Keratinocyte (primary cell): ENCODE data around the gene MSI2. TPM values are rescaled to one million over a fixed set of nuclear protein-coding genes. Genes with fewer than 3 reads are reported as not detected.

ENCODE experiments used
- DNase-seq: peaks from one replicate; pipeline ENCODE4 v3.0.0-alpha.2; 2011; ENCODE audit warnings: low read depth, missing footprints, low spot score
- FAIRE-seq: peaks from 2 replicates; lab custom pipeline; 2011; peaks lifted over from hg19 to GRCh38; lab: Jason Lieb, UNC
- H2AFZ ChIP-seq: 2 replicates; pipeline ENCODE4 v1.6.0; 2012; ENCODE audit warnings: low read length, control low read depth, inconsistent platforms; ENCODE audit not compliant: control insufficient read depth
- H3K27ac ChIP-seq: 2 replicates; pipeline ENCODE4 v1.5.1; 2011; ENCODE audit warnings: low read length; ENCODE audit not compliant: control insufficient read depth, insufficient read depth
- H3K27me3 ChIP-seq: 3 replicates; pipeline ENCODE4 v1.6.0; 2011; ENCODE audit warnings: low read length; ENCODE audit not compliant: control insufficient read depth, insufficient read depth; ENCODE audit errors: extremely low read depth
- H3K36me3 ChIP-seq, 2 experiments: 2 replicates in 1 of 2; 3 replicates in 1 of 2; pipeline ENCODE4 v1.5.1; 2011; ENCODE audit warnings: low read length in 2 of 2, mild to moderate bottlenecking in 1 of 2; ENCODE audit not compliant: control insufficient read depth in 2 of 2, insufficient read depth in 2 of 2; ENCODE audit errors: extremely low read depth in 1 of 2
- H3K4me1 ChIP-seq: 3 replicates; pipeline ENCODE4 v1.5.1; 2011; ENCODE audit warnings: low read length; ENCODE audit not compliant: control insufficient read depth, insufficient read depth; ENCODE audit errors: extremely low read depth
- H3K4me2 ChIP-seq: 3 replicates; pipeline ENCODE4 v1.6.0; 2011; ENCODE audit warnings: low read depth, low read length; ENCODE audit not compliant: control insufficient read depth, insufficient read depth; ENCODE audit errors: extremely low read depth
- H3K4me3 ChIP-seq, 3 experiments: fragments of 200-600 bp in 1 of 3; sonication (generic) in 1 of 3; 2 replicates in 2 of 3; 3 replicates in 1 of 3; pipeline ENCODE4 v1.5.1; 2011 to 2016; ENCODE audit warnings: low read length in 3 of 3, mild to moderate bottlenecking in 3 of 3, control low read depth in 2 of 3, inconsistent platforms in 1 of 3, low read depth in 1 of 3, mixed read lengths in 1 of 3, mixed run types in 1 of 3, moderate library complexity in 1 of 3; ENCODE audit not compliant: control insufficient read depth in 2 of 3, insufficient read depth in 2 of 3; ENCODE audit errors: extremely low read depth in 1 of 3
- H3K79me2 ChIP-seq: 2 replicates; pipeline ENCODE4 v1.6.0; 2012; ENCODE audit warnings: low read length; ENCODE audit not compliant: control insufficient read depth, insufficient read depth
- H3K9ac ChIP-seq: 3 replicates; pipeline ENCODE4 v1.6.0; 2011; ENCODE audit warnings: low read length; ENCODE audit not compliant: control insufficient read depth, insufficient read depth; ENCODE audit errors: extremely low read depth
- H3K9me1 ChIP-seq: 3 replicates; pipeline ENCODE4 v1.6.0; 2011; ENCODE audit warnings: low read length; ENCODE audit not compliant: control insufficient read depth, insufficient read depth; ENCODE audit errors: extremely low read depth
- H3K9me3 ChIP-seq: 2 replicates; pipeline ENCODE4 v1.5.1; 2012; ENCODE audit warnings: low read depth, low read length; ENCODE audit not compliant: control insufficient read depth
- H4K20me1 ChIP-seq: 3 replicates; pipeline ENCODE4 v1.6.0; 2011; ENCODE audit warnings: low read length; ENCODE audit not compliant: control insufficient read depth, insufficient read depth; ENCODE audit errors: extremely low read depth
- CTCF ChIP-seq, 3 experiments: IDR thresholded peaks in 1 of 3; conservative IDR thresholded peaks in 1 of 3; optimal IDR thresholded peaks in 1 of 3; 2 replicates in 2 of 3; 3 replicates in 1 of 3; pipeline versions ENCODE3 to v1.5.1; 2011; ENCODE audit warnings: low read length in 3 of 3, mild to moderate bottlenecking in 3 of 3, moderate library complexity in 2 of 3, control low read depth in 1 of 3, inconsistent platforms in 1 of 3; ENCODE audit not compliant: insufficient read depth in 2 of 3; ENCODE audit errors: extremely low read depth in 1 of 3
- EZH2 ChIP-seq: IDR thresholded peaks from one replicate; pipeline ENCODE4 v1.6.1; 2012; ENCODE audit warnings: inconsistent platforms, mild to moderate bottlenecking, low read length, moderate library complexity
- dilution Hi-C: fragments of 300-500 bp; cut with MboI; formaldehyde crosslinking; loops from one replicate; pipeline ENCODE4 v1.7.0; 2020; ENCODE audit warnings: low sequenced_read_pairs; ENCODE audit not compliant: extremely low pct_ligation_motif_present
- polyA plus RNA-seq, 5 experiments: library from polyadenylated mRNA; depleted of rRNA in 3 of 5; stranded (reverse) in 3 of 5; stranded (forward) in 1 of 5; unstranded in 1 of 5; fragments of >200 nt; gene quantifications; 1 replicate in 1 of 5; 2 replicates in 3 of 5; 3 replicates in 1 of 5; pipeline versions ENCODE4 v1.2.1 to v1.2.3, GENCODE V29; 2011 to 2012; ENCODE audit warnings: missing spikeins in 2 of 5, low read depth in 1 of 5, low replicate concordance in 1 of 5

Gene MSI2
- polyA plus RNA-seq, 1 donor (not counting 4 experiments of a cell fraction or from before 2014, with no cell fraction given) = 22.3 TPM

- Histone ChIP-seq H3K4me3 (no peak overlapping the region), H3K9ac (no peak overlapping the region), H3K79me2 (no peaks in the 10 kb centered on the region), H3K36me3 (peaks cover 0 to 6% of the 10 kb centered on the region in 2 experiments), H2AFZ (no peak overlapping the region), H3K4me2 (no peak overlapping the region), H3K9me3 (no peaks in the 10 kb centered on the region), H3K9me1 (no peaks in the 10 kb centered on the region), H3K4me1 (peaks cover 17% of the 10 kb centered on the region), H3K27ac (no peak overlapping the region), H4K20me1 (no peaks in the 10 kb centered on the region), H3K27me3 (no peaks in the 10 kb centered on the region)
- DNase-seq (no peak), FAIRE-seq (no peak)
- dilution Hi-C loops = no loop called here
- TF ChIP-seq CTCF (optimal IDR thresholded peaks at IDR 0.05 in 1 of 3, IDR thresholded peaks at IDR 0.05 in 1 of 3, conservative IDR thresholded peaks at IDR 0.05 in 1 of 3; ENCODE audit: extremely low read depth in 1 of 3, insufficient read depth in 2 of 3, low read length in 3 of 3) (no peak), EZH2 (no peak)
These were observed 32.8 kb downstream of the MSI2 start for GRCh38 chr17:57289130-57289529.

GRCh38 chr17:57289613-57290012 is 33.3 kb downstream of the MSI2 start:
- Histone ChIP-seq H3K4me3 (no peak overlapping the region), H3K4me1 (peaks cover 22% of the 10 kb centered on the region), H3K79me2 (no peaks in the 10 kb centered on the region), H3K27ac (no peak overlapping the region), H3K9ac (no peak overlapping the region), H3K9me1 (no peaks in the 10 kb centered on the region), H3K27me3 (no peaks in the 10 kb centered on the region), H4K20me1 (no peaks in the 10 kb centered on the region), H3K36me3 (peaks cover 0 to 6% of the 10 kb centered on the region in 2 experiments), H2AFZ (no peak overlapping the region), H3K4me2 (no peak overlapping the region), H3K9me3 (no peaks in the 10 kb centered on the region)
- FAIRE-seq = no peak
- no peak for DNase-seq
- TF ChIP-seq CTCF (optimal IDR thresholded peaks at IDR 0.05 in 1 of 3, IDR thresholded peaks at IDR 0.05 in 1 of 3, conservative IDR thresholded peaks at IDR 0.05 in 1 of 3; ENCODE audit: extremely low read depth in 1 of 3, insufficient read depth in 2 of 3, low read length in 3 of 3) = no peak
- no peak for TF ChIP-seq EZH2
- dilution Hi-C loops = no loop called here
